Mesenchymal stem cell (in vitro differentiated cells and primary cell): ENCODE measurements around the gene SDHA.

Source experiments
- DNase-seq: peaks from one replicate; pipeline ENCODE4 v3.0.0-alpha.2; 2013
- H2AFZ ChIP-seq: one replicate; pipeline ENCODE4 v1.6.1; 2013; ENCODE audit warnings: low read depth, mild to moderate bottlenecking, control low read depth, inconsistent platforms, low read length, moderate library complexity
- H2AK5ac ChIP-seq: 2 replicates; pipeline ENCODE4 v1.6.1; 2013; ENCODE audit warnings: low read length, moderate library complexity, mild to moderate bottlenecking, inconsistent platforms; ENCODE audit not compliant: severe bottlenecking
- H2BK120ac ChIP-seq: one replicate; pipeline ENCODE4 v1.6.1; 2013; ENCODE audit warnings: low read depth, mild to moderate bottlenecking, inconsistent platforms, low read length, moderate library complexity
- H2BK12ac ChIP-seq, 2 experiments: one replicate each; pipeline ENCODE4 v1.6.1; 2013; ENCODE audit warnings: inconsistent platforms in 2 of 2, low read length in 2 of 2, mild to moderate bottlenecking in 2 of 2, moderate library complexity in 2 of 2, control low read depth in 1 of 2
- H2BK15ac ChIP-seq: one replicate; pipeline ENCODE4 v1.6.1; 2013; ENCODE audit warnings: mild to moderate bottlenecking, low read depth, inconsistent platforms; ENCODE audit not compliant: poor library complexity, severe bottlenecking
- H2BK5ac ChIP-seq: 2 replicates; pipeline ENCODE4 v1.6.1; 2013; ENCODE audit warnings: low read depth, mild to moderate bottlenecking, low read length, control low read depth, inconsistent platforms; ENCODE audit not compliant: poor library complexity, severe bottlenecking
- H3K14ac ChIP-seq, 2 experiments: one replicate each; pipeline ENCODE4 v1.6.1; 2013; ENCODE audit warnings: inconsistent platforms in 2 of 2, low read length in 2 of 2, control low read depth in 1 of 2, mild to moderate bottlenecking in 1 of 2, moderate library complexity in 1 of 2
- H3K18ac ChIP-seq, 2 experiments: one replicate each; pipeline ENCODE4 v1.6.1; 2013; ENCODE audit warnings: inconsistent platforms in 2 of 2, low read length in 2 of 2, control low read depth in 1 of 2, low read depth in 1 of 2, mild to moderate bottlenecking in 1 of 2
- H3K23ac ChIP-seq, 2 experiments: one replicate each; pipeline ENCODE4 v1.6.1; 2013; ENCODE audit warnings: inconsistent platforms in 2 of 2, low read length in 2 of 2, mild to moderate bottlenecking in 2 of 2, moderate library complexity in 2 of 2, control low read depth in 1 of 2
- H3K27ac ChIP-seq: 2 replicates; pipeline ENCODE4 v1.5.1; 2013; ENCODE audit warnings: mild to moderate bottlenecking, moderate library complexity, low read length, control low read depth, inconsistent platforms; ENCODE audit not compliant: poor library complexity, severe bottlenecking
- H3K27me3 ChIP-seq, 2 experiments: 2 replicates each; pipeline versions ENCODE4 v1.6.1 to v1.7.0; 2013; ENCODE audit warnings: low read length in 2 of 2, mild to moderate bottlenecking in 2 of 2, moderate library complexity in 2 of 2, control low read depth in 1 of 2, inconsistent platforms in 1 of 2; ENCODE audit not compliant: control insufficient read depth in 1 of 2, insufficient read depth in 1 of 2
- H3K36me3 ChIP-seq, 2 experiments: 2 replicates each; pipeline versions ENCODE4 v1.6.1 to v1.7.0; 2013; ENCODE audit warnings: low read length in 2 of 2, control low read depth in 1 of 2, inconsistent platforms in 1 of 2, low read depth in 1 of 2, mild to moderate bottlenecking in 1 of 2; ENCODE audit not compliant: insufficient read depth in 2 of 2, control insufficient read depth in 1 of 2
- H3K4ac ChIP-seq, 2 experiments: one replicate each; pipeline ENCODE4 v1.6.1; 2013; ENCODE audit warnings: inconsistent platforms in 2 of 2, low read length in 2 of 2, mild to moderate bottlenecking in 2 of 2, moderate library complexity in 2 of 2, control low read depth in 1 of 2, low read depth in 1 of 2
- H3K4me1 ChIP-seq: 2 replicates; pipeline ENCODE4 v1.6.1; 2013; ENCODE audit warnings: low read depth, low read length, control low read depth; ENCODE audit not compliant: control insufficient read depth, insufficient read depth
- H3K4me2 ChIP-seq: 2 replicates; pipeline ENCODE4 v1.6.1; 2013; ENCODE audit warnings: low read length, mild to moderate bottlenecking, inconsistent platforms; ENCODE audit not compliant: poor library complexity, severe bottlenecking
- H3K4me3 ChIP-seq, 2 experiments: 2 replicates each; pipeline versions ENCODE4 v1.5.1 to v1.7.0; 2013; ENCODE audit warnings: low read length in 2 of 2, mild to moderate bottlenecking in 2 of 2, control low read depth in 1 of 2, low read depth in 1 of 2; ENCODE audit not compliant: insufficient read depth in 1 of 2
- H3K79me1 ChIP-seq: replicated peaks from 2 replicates; pipeline ENCODE4 v1.6.1; 2013; ENCODE audit warnings: mild to moderate bottlenecking, control low read depth, low read length, inconsistent platforms; ENCODE audit not compliant: poor library complexity, severe bottlenecking
- H3K9ac ChIP-seq: 2 replicates; pipeline ENCODE4 v1.7.0; 2013; ENCODE audit warnings: mild to moderate bottlenecking, low read length, moderate library complexity
- H3K9me3 ChIP-seq: 2 replicates; pipeline ENCODE4 v1.7.0; 2013; ENCODE audit warnings: mild to moderate bottlenecking, low read length; ENCODE audit not compliant: control insufficient read depth
- H4K8ac ChIP-seq: one replicate; pipeline ENCODE4 v1.6.1; 2013; ENCODE audit warnings: inconsistent platforms, mild to moderate bottlenecking, low read length, moderate library complexity
- H4K91ac ChIP-seq: one replicate; pipeline ENCODE4 v1.6.1; 2013; ENCODE audit warnings: mild to moderate bottlenecking, low read length, inconsistent platforms
- WGBS: methylation state at CpG from one replicate; pipeline ENCODE4 v1.1.7; 2013; ENCODE audit warnings: mixed read lengths; 5-methylcytosine and 5-hydroxymethylcytosine counted together

SDHA gene

DNA sequence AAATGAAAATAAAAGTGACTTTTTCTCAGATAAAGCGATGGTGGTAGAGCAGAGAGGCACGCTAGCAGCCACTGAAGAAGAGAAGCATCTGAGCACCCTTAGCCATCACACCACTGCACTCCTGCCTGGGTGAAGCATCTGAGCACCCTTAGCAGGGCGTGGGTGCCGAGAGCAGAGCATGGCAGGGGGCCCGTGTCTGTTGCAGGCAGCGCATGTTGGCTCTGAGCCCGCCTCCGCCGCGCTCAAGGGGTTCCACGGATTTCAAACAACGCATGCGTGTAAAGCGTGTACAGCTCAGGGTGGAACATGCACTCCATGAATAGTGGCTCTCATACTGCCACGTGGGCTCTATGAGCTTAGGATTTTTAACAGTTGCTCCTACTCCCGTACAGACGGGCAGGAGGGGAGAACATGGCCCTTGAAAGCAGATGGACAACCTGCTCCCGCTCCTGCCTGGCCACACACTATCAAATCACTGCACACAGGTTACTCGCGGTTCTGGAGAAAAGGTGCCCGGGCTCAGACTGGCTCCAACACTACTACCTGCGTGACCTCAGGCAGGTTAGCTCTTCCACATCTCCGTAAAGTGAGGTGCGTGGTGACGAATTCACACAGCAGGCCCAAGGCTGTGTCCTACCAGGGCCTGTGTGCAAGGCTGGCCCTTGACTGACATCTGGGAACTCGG lies 14.7 kb upstream of the SDHA start:
- no peak overlapping the region for H2BK12ac ChIP-seq
- no peak overlapping the region for H3K18ac ChIP-seq
- no peak overlapping the region for H3K4ac ChIP-seq
- peaks cover 4% of the 10 kb centered on the region for H3K4me1 ChIP-seq
- no peak overlapping the region for H2BK120ac ChIP-seq
- H3K14ac ChIP-seq = no peak overlapping the region
- DNase-seq = no peak
- no peak overlapping the region for H3K9ac ChIP-seq
- H3K4me2 ChIP-seq = no peak overlapping the region
- H4K8ac ChIP-seq = no peak overlapping the region
- no peak overlapping the region for H2AK5ac ChIP-seq
- H3K23ac ChIP-seq = no peak overlapping the region
- 96% methylated on average over 26 of the region's 26 CpGs for WGBS
- H3K9me3 ChIP-seq = no peaks in the 10 kb centered on the region
- no peak overlapping the region for H2BK15ac ChIP-seq
- peaks cover 43 to 59% of the 10 kb centered on the region in 2 experiments for H3K36me3 ChIP-seq
- H3K4me3 ChIP-seq = no peak overlapping the region
- H3K79me1 ChIP-seq = peaks cover 65% of the 10 kb centered on the region
- no peak overlapping the region for H4K91ac ChIP-seq
- H2BK5ac ChIP-seq = no peak overlapping the region
- no peaks in the 10 kb centered on the region for H3K27me3 ChIP-seq
- H2AFZ ChIP-seq = no peak overlapping the region
- H3K27ac ChIP-seq = no peak overlapping the region

DNA sequence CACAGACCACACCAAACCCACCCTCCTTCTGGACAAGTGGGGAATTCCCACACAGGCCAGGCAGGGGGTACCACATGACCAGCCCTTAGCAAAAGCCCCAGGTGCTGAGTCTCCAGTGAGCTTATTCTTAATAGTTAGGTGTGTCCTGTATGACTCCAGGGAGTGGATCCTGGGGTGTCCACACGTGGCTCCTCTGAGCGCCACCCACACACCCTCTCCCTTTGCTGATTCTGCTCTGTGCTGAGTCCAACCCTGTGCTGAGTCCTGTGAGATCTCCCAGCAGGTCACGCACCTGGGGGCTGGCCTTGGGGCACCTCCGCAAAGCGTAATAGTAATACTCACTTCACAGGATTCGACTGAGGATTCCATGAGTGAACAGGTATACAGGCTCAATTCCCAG lies 14.1 kb upstream of the SDHA start:
- Histone ChIP-seq H4K91ac (no peak overlapping the region), H3K9me3 (no peaks in the 10 kb centered on the region), H3K36me3 (peaks cover 37 to 56% of the 10 kb centered on the region in 2 experiments), H2BK5ac (no peak overlapping the region), H2BK120ac (no peak overlapping the region), H2AK5ac (no peak overlapping the region), H3K27me3 (no peaks in the 10 kb centered on the region), H2AFZ (no peak overlapping the region), H3K4me3 (no peak overlapping the region), H3K9ac (no peak overlapping the region), H3K79me1 (peaks cover 62% of the 10 kb centered on the region), H3K4me2 (no peak overlapping the region), H4K8ac (no peak overlapping the region), H3K4ac (no peak overlapping the region), H3K23ac (no peak overlapping the region), H3K4me1 (peaks cover 4% of the 10 kb centered on the region), H3K14ac (no peak overlapping the region), H3K18ac (no peak overlapping the region), H3K27ac (no peak overlapping the region), H2BK15ac (no peak overlapping the region), H2BK12ac (no peak overlapping the region)
- WGBS = 95% methylated on average over 6 of the region's 6 CpGs
- no peak for DNase-seq

DNA sequence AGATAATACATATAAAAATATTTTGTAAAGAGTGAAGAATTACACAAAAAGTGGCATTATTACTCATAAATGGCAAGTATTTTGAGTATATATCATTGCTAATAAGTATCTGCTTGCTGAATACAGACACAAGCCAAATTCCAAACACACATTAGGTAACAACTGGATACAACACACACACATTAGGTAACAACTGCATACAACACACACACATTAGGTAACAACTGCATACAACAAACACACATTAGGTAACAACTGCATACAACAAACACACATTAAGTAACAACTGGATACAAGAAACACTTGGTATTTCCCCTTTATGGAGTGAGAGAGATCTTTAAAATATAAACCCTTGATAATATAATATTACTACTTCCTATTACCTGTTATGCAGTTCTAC lies 13.7 kb upstream of the SDHA start:
- H3K27ac ChIP-seq = no peak overlapping the region
- no peak overlapping the region for H3K18ac ChIP-seq
- no peak overlapping the region for H3K14ac ChIP-seq
- H3K9me3 ChIP-seq = no peaks in the 10 kb centered on the region
- H2BK15ac ChIP-seq = no peak overlapping the region
- H3K4me3 ChIP-seq = no peak overlapping the region
- H3K23ac ChIP-seq = no peak overlapping the region
- H3K36me3 ChIP-seq = peaks cover 37 to 51% of the 10 kb centered on the region in 2 experiments
- H3K79me1 ChIP-seq = peaks cover 60% of the 10 kb centered on the region
- H2BK12ac ChIP-seq = no peak overlapping the region
- no peaks in the 10 kb centered on the region for H3K27me3 ChIP-seq
- H3K9ac ChIP-seq = no peak overlapping the region
- H3K4me1 ChIP-seq = peaks cover 4% of the 10 kb centered on the region
- H3K4ac ChIP-seq = no peak overlapping the region
- H4K8ac ChIP-seq = no peak overlapping the region
- H3K4me2 ChIP-seq = no peak overlapping the region
- no peak overlapping the region for H2AK5ac ChIP-seq
- no peak overlapping the region for H2BK120ac ChIP-seq
- H4K91ac ChIP-seq = no peak overlapping the region
- no peak overlapping the region for H2BK5ac ChIP-seq
- H2AFZ ChIP-seq = no peak overlapping the region
- DNase-seq = no peak

DNA sequence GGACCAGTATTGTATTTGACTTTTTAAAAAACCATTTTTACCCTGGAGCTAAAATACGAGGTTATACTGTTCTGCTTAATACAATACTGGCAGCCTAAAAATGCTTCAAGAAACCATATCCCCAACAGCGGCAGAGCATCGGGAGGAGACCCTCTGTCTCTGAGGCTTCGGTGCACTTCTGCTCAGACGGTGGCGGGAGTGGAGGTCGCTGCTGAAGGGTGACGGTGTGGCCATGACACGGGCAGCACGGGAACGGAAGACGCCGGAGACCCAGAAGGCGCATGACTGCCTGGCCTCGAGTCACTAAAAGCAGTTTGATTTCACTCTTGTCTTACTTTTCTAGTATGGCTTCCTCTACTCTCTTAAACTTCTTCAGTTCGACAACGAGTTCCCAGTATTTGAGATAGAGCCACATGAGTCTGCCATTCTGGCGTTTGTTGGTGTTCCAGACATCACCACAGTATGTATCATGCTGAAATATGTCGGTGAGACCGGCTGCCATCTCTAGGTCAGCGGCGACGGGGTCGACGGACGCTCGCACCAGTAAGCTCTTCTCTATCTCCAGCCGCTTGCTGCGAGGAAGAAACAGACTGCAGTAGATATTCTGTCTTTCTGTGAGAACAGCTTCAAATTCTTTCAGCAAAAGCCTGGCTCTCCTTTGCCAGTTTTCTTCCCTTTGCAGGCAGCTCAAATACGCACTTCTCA lies 13.0 kb upstream of the SDHA start:
- H3K4ac ChIP-seq = no peak overlapping the region
- H3K14ac ChIP-seq = no peak overlapping the region
- no peak overlapping the region for H3K27ac ChIP-seq
- H2BK5ac ChIP-seq = peak overlapping the region; percentile 39
- H3K79me1 ChIP-seq = peaks cover 53% of the 10 kb centered on the region
- no peak overlapping the region for H4K8ac ChIP-seq
- no peak overlapping the region for H4K91ac ChIP-seq
- peaks cover 4% of the 10 kb centered on the region for H3K4me1 ChIP-seq
- H3K4me2 ChIP-seq = no peak overlapping the region
- H3K27me3 ChIP-seq = no peaks in the 10 kb centered on the region
- WGBS = 97% methylated on average over 30 of the region's 30 CpGs
- H2AFZ ChIP-seq = no peak overlapping the region
- no peak overlapping the region for H3K9ac ChIP-seq
- no peak overlapping the region for H2BK15ac ChIP-seq
- no peaks in the 10 kb centered on the region for H3K9me3 ChIP-seq
- H3K23ac ChIP-seq = no peak overlapping the region
- no peak overlapping the region for H3K4me3 ChIP-seq
- no peak overlapping the region for H2BK120ac ChIP-seq
- H2AK5ac ChIP-seq = no peak overlapping the region
- peaks cover 37 to 45% of the 10 kb centered on the region in 2 experiments for H3K36me3 ChIP-seq
- H3K18ac ChIP-seq = no peak overlapping the region
- no peak for DNase-seq
- H2BK12ac ChIP-seq = no peak overlapping the region
